A549 (cell line): ENCODE measurements around the gene DCAF8.

ENCODE experiments used
- BHLHE40 ChIP-seq: IDR thresholded peaks from 2 replicates; pipeline ENCODE4 v1.6.1; 2012; ENCODE audit warnings: low read depth, low read length, inconsistent platforms
- CTCF ChIP-seq: fragments of >200 bp; sonication (Bioruptor Twin); formaldehyde crosslinking; IDR thresholded peaks from 3 replicates; pipeline ENCODE4 v1.5.1; 2016
- ELK1 ChIP-seq: fragments of 150-350 bp; IDR thresholded peaks from 2 replicates; pipeline ENCODE4 v1.6.1; 2014; ENCODE audit warnings: low read depth, mild to moderate bottlenecking, low read length
- ESRRA ChIP-seq: fragments of 150-350 bp; IDR thresholded peaks from 2 replicates; pipeline ENCODE4 v1.6.1; 2014; ENCODE audit warnings: mild to moderate bottlenecking, low read length, borderline replicate concordance
- FOXS1 ChIP-seq: fragments of 250-450 bp; sonication (Bioruptor Pico); IDR thresholded peaks from 2 replicates; pipeline ENCODE4 v1.5.0; 2020; ENCODE audit warnings: mild to moderate bottlenecking, moderate library complexity
- POLR2A ChIP-seq: IDR thresholded peaks from 2 replicates; pipeline ENCODE4 v1.6.1; 2012; ENCODE audit warnings: mild to moderate bottlenecking, low read length
- POLR2AphosphoS2 ChIP-seq: conservative IDR thresholded peaks from 2 replicates; pipeline ENCODE4 v1.6.1; 2012; ENCODE audit warnings: low read length, improper control_type of control experiment, inconsistent platforms
- RAD21 ChIP-seq, 2 experiments: fragments of >200 bp in 1 of 2; sonication (Bioruptor Twin) in 1 of 2; formaldehyde crosslinking in 1 of 2; IDR thresholded peaks in 1 of 2; conservative IDR thresholded peaks in 1 of 2; 2 replicates in 1 of 2; 3 replicates in 1 of 2; pipeline ENCODE4 v1.6.1; 2012 to 2018; ENCODE audit warnings: inconsistent platforms in 1 of 2
- REST ChIP-seq: fragments of 200-600 bp; sonication (generic); IDR thresholded peaks from 2 replicates; pipeline ENCODE4 v1.6.1; 2016; ENCODE audit warnings: antibody characterized with exemption, mild to moderate bottlenecking, moderate library complexity
- USF2 ChIP-seq: fragments of 450-650 bp; IDR thresholded peaks from 2 replicates; pipeline ENCODE4 v1.6.1; 2014; ENCODE audit warnings: antibody characterized with exemption

GRCh38 chr1:160207771-160208556, 54.4 kb downstream of the DCAF8 start:
- TF ChIP-seq POLR2A: no peak
- no peak for TF ChIP-seq BHLHE40
- no peak for TF ChIP-seq POLR2AphosphoS2
- TF ChIP-seq ESRRA: no peak
- no peak for TF ChIP-seq RAD21 (conservative IDR thresholded peaks at IDR 0.05 in 1 of 2, IDR thresholded peaks at IDR 0.05 in 1 of 2)
- TF ChIP-seq FOXS1 (CRISPR knock-in tag): no peak
- TF ChIP-seq CTCF: no peak
- TF ChIP-seq REST: no peak
- no peak for TF ChIP-seq ELK1
- no peak for TF ChIP-seq USF2
